HG02938 (cell line): ENCODE measurements around the gene UROC1.

Experiments used
- ATAC-seq: cut with Tn5 transposase; IDR thresholded peaks from one replicate; pipeline ENCODE4 v1.9.1; 2021; ENCODE audit warnings: mild to moderate bottlenecking, moderate library complexity; ENCODE audit not compliant: unreplicated experiment

UROC1 gene

GRCh38 chr3:126533506-126533905 lies 15.9 kb upstream of the UROC1 start:
- ATAC-seq, result no peak

- ATAC-seq, result no peak
These were observed 13.4 kb upstream of the UROC1 start for GRCh38 chr3:126531051-126531330.

- no peak for ATAC-seq
These were observed 12.8 kb upstream of the UROC1 start for GRCh38 chr3:126530171-126531050.

GRCh38 chr3:126529585-126530170 lies 12.1 kb upstream of the UROC1 start:
- no peak for ATAC-seq

GRCh38 chr3:126528800-126529541 lies 11.4 kb upstream of the UROC1 start:
- no peak for ATAC-seq

- no peak for ATAC-seq
These were observed 10.8 kb upstream of the UROC1 start for GRCh38 chr3:126528419-126528799.

- no peak for ATAC-seq
These were observed 10.1 kb upstream of the UROC1 start for GRCh38 chr3:126527455-126528211.

- ATAC-seq, result no peak
These were observed 9.4 kb upstream of the UROC1 start for GRCh38 chr3:126527006-126527405.

GRCh38 chr3:126526668-126527005 lies 9.1 kb upstream of the UROC1 start:
- no peak for ATAC-seq

- ATAC-seq, result no peak
These were observed 8.5 kb upstream of the UROC1 start for GRCh38 chr3:126525853-126526667.

- ATAC-seq, result no peak
These were observed 7.7 kb upstream of the UROC1 start for GRCh38 chr3:126525091-126525852.

- ATAC-seq, result no peak
These were observed 6.9 kb upstream of the UROC1 start for GRCh38 chr3:126524429-126524988.

- no peak for ATAC-seq
These were observed 6.3 kb upstream of the UROC1 start, which contains the start of gene CHST13 for GRCh38 chr3:126523745-126524428. CHST13 (plus strand) TSS chr3:126524155; CDS start chr3:126524333, 178 bp downstream.

GRCh38 chr3:126522363-126522788 lies 4.8 kb upstream of the UROC1 start:
- ATAC-seq, result no peak

GRCh38 chr3:126521122-126521891 lies 3.7 kb upstream of the UROC1 start:
- ATAC-seq, result no peak

GRCh38 chr3:126519506-126520455 lies 2.2 kb upstream of the UROC1 start:
- ATAC-seq, result no peak

GRCh38 chr3:126518779-126519177 lies 1.2 kb upstream of the UROC1 start:
- ATAC-seq, result no peak
